ENCODE results near the gene SQSTM1. TPM values are rescaled to one million over a fixed set of nuclear protein-coding genes. Genes with fewer than 3 reads are reported as not detected.
"Not testable (repeated sequence)": the region's sequence is repeated elsewhere in the genome, so short reads cannot be mapped to it uniquely, and the experiment has no call there.

Gene SQSTM1
- total RNA-seq, 1 experiment from 2014 or later: 100.0 TPM

DNA sequence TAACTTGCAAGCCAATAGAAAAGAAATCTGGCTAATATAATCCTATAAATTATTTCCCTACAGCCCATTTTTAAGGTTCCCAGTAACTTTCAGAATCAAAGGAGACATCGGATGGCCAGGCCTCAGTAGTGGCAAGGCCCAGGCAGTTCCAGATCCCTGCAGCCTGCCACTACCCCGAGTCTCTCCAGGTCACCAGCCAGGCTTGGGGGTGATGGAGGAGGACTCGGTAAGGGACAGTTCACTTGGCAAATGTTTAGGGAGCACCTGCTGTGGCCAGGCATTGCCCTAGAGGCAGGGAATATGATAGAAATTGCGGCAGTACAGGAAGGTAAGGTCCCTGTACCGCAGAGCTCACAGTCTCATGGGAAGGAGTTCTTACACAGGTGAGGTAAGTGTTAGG is 42.1 kb upstream of the SQSTM1 start:
- no peaks in the 10 kb centered on the region for H3K9me3 ChIP-seq (ENCODE audit: low read length)
- no peaks in the 10 kb centered on the region for H3K36me3 ChIP-seq (ENCODE audit: insufficient read depth, low read length)
- no peak overlapping the region for H2AFZ ChIP-seq (ENCODE audit: low read length)
- H4K20me1 ChIP-seq (ENCODE audit: insufficient read depth, low read depth, low read length): no peaks in the 10 kb centered on the region
- H3K27ac ChIP-seq (ENCODE audit: low read length): no peak overlapping the region
- H3K4me2 ChIP-seq (ENCODE audit: low read depth, low read length, poor library complexity, severe bottlenecking): no peak overlapping the region
- H3K9me2 ChIP-seq (replicated peaks; ENCODE audit: insufficient read depth, low read length): no peaks in the 10 kb centered on the region
- no peak for DNase-seq
- no peak overlapping the region for H3K4me3 ChIP-seq (ENCODE audit: low read length)
- no peaks in the 10 kb centered on the region for H3K27me3 ChIP-seq (ENCODE audit: low read length)
- H3K9ac ChIP-seq (ENCODE audit: low read length): no peak overlapping the region
- no peaks in the 10 kb centered on the region for H3K79me2 ChIP-seq (ENCODE audit: low read length)
- H3K4me1 ChIP-seq (ENCODE audit: low read length): no peaks in the 10 kb centered on the region

DNA sequence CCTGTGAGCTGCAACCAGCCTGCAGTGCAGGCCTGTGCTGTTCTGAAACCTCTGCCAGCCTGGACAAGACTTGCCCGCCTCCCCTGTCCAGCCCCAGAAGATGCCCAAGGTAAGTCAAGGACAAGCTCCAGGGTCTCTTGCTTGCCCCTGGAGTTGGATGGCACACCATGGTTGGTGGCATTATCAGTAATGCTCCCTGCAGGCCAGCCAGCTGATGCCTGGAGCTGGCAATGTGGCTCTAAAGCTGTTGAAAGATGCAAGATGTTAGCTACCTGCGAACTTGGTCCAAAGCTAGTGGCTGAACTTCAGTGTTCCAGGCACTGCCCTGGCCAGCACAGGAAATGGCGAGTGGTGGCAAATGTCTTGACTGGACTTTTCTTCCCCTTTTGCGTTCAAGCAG is 40.9 kb upstream of the SQSTM1 start:
- Histone ChIP-seq H3K4me2 (ENCODE audit: low read depth, low read length, poor library complexity, severe bottlenecking) (no peak overlapping the region), H3K4me3 (ENCODE audit: low read length) (no peak overlapping the region), H3K4me1 (ENCODE audit: low read length) (no peaks in the 10 kb centered on the region), H3K36me3 (ENCODE audit: insufficient read depth, low read length) (no peaks in the 10 kb centered on the region), H2AFZ (ENCODE audit: low read length) (no peak overlapping the region), H3K9ac (ENCODE audit: low read length) (no peak overlapping the region), H3K27ac (ENCODE audit: low read length) (no peak overlapping the region), H3K9me2 (replicated peaks; ENCODE audit: insufficient read depth, low read length) (no peaks in the 10 kb centered on the region), H3K79me2 (ENCODE audit: low read length) (no peaks in the 10 kb centered on the region), H4K20me1 (ENCODE audit: insufficient read depth, low read depth, low read length) (no peaks in the 10 kb centered on the region), H3K9me3 (ENCODE audit: low read length) (no peaks in the 10 kb centered on the region), H3K27me3 (ENCODE audit: low read length) (no peaks in the 10 kb centered on the region)
- DNase-seq: no peak

DNA sequence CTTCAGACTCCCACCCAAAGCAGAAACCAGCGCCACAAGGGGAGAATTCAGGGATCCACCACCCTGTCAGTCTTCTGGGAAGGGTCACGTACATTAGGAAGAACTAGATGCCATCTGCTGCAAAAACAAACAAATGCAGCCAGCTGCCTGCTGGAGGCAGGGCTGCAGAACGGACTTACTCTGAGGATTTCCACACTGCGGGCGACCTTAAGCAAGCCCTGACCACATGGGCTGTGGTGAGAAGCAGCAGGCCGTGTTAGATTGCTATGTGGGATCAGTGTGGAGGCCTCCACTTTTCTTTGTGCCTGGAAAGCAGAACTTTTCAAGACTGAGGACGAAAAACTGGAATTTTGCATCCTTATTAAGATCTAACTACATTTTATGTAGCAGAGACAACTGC is 40.3 kb upstream of the SQSTM1 start:
- Histone ChIP-seq H3K4me1 (ENCODE audit: low read length) (no peaks in the 10 kb centered on the region), H3K9ac (ENCODE audit: low read length) (no peak overlapping the region), H2AFZ (ENCODE audit: low read length) (no peak overlapping the region), H3K27me3 (ENCODE audit: low read length) (no peaks in the 10 kb centered on the region), H3K9me3 (ENCODE audit: low read length) (no peaks in the 10 kb centered on the region), H3K79me2 (ENCODE audit: low read length) (no peaks in the 10 kb centered on the region), H3K4me2 (ENCODE audit: low read depth, low read length, poor library complexity, severe bottlenecking) (no peak overlapping the region), H4K20me1 (ENCODE audit: insufficient read depth, low read depth, low read length) (no peaks in the 10 kb centered on the region), H3K4me3 (ENCODE audit: low read length) (no peak overlapping the region), H3K27ac (ENCODE audit: low read length) (no peak overlapping the region), H3K9me2 (replicated peaks; ENCODE audit: insufficient read depth, low read length) (no peaks in the 10 kb centered on the region), H3K36me3 (ENCODE audit: insufficient read depth, low read length) (no peaks in the 10 kb centered on the region)
- DNase-seq: no peak

DNA sequence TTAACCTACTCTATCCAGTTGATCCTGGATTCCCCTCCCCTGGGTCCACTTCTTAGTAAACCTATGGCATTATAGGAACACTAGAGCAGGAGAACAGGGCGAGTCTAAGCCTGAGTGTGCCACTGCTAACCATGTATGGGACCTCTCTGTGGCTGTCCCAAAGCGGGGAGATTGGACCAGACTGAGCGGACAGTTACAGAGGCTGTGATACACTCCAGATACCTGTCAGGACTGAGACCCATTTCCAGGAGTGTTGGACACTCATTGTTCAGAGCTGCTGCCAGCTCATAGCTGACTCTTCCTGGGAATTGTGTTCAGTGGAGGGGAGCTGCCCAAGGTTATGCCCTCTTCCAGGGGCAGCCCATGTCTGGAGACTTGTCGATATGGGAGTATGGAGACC is 38.9 kb upstream of the SQSTM1 start:
- Histone ChIP-seq H3K9me2 (replicated peaks; ENCODE audit: insufficient read depth, low read length) (no peaks in the 10 kb centered on the region), H3K36me3 (ENCODE audit: insufficient read depth, low read length) (no peaks in the 10 kb centered on the region), H3K79me2 (ENCODE audit: low read length) (no peaks in the 10 kb centered on the region), H3K9me3 (ENCODE audit: low read length) (no peaks in the 10 kb centered on the region), H2AFZ (ENCODE audit: low read length) (no peak overlapping the region), H3K4me2 (ENCODE audit: low read depth, low read length, poor library complexity, severe bottlenecking) (no peak overlapping the region), H4K20me1 (ENCODE audit: insufficient read depth, low read depth, low read length) (no peaks in the 10 kb centered on the region), H3K9ac (ENCODE audit: low read length) (no peak overlapping the region), H3K4me1 (ENCODE audit: low read length) (no peaks in the 10 kb centered on the region), H3K27me3 (ENCODE audit: low read length) (no peaks in the 10 kb centered on the region), H3K4me3 (ENCODE audit: low read length) (no peak overlapping the region), H3K27ac (ENCODE audit: low read length) (no peak overlapping the region)
- DNase-seq: no peak

DNA sequence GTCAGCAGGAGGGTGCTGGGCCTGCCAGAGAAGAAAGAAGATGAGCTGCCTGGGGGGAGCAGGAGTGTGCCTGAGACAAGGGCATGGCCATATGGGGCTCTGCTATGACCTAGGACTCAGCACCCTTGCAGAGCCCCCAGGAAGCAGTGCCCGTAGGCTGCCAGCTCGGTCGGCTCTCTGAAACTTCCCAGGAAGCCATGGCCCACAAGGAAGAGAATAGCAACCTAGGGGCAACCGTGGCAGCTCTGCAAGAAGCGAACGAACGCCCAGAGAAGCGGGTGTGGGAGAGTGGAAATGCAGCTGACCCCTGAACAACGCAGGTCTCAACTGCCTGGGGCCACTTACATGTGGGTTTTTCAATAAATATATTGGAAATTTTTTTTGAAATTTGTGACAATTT is 37.6 kb upstream of the SQSTM1 start:
- Histone ChIP-seq H3K4me1 (ENCODE audit: low read length) (peaks cover under 1% of the 10 kb centered on the region; the same call in 1 of the 2 replicates), H2AFZ (ENCODE audit: low read length) (no peak overlapping the region), H3K79me2 (ENCODE audit: low read length) (no peaks in the 10 kb centered on the region), H3K9ac (ENCODE audit: low read length) (no peak overlapping the region), H3K9me3 (ENCODE audit: low read length) (no peaks in the 10 kb centered on the region), H3K27ac (ENCODE audit: low read length) (no peak overlapping the region), H3K4me3 (ENCODE audit: low read length) (no peak overlapping the region), H4K20me1 (ENCODE audit: insufficient read depth, low read depth, low read length) (no peaks in the 10 kb centered on the region), H3K9me2 (replicated peaks; ENCODE audit: insufficient read depth, low read length) (no peaks in the 10 kb centered on the region), H3K36me3 (ENCODE audit: insufficient read depth, low read length) (no peaks in the 10 kb centered on the region), H3K4me2 (ENCODE audit: low read depth, low read length, poor library complexity, severe bottlenecking) (no peak overlapping the region), H3K27me3 (ENCODE audit: low read length) (no peaks in the 10 kb centered on the region)
- no peak for DNase-seq

DNA sequence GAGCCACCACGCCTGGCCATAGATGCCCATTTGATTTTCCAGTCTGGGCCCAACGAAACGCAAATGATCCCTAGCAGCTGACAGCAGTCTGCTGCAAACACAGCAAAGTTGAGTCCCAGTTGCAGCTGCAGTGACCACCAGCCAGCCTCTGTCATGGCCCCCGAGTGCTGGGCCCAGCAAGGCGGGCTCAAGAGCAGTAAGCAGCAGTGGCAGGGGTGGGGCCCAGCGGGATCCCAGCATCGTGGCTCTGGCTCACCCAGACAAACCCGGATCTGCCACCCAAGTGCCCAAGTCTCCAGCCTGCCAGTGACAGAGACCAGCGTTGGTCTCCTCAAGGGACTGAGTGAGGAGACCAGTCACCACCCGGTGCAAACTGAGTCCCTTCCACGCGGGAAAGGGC is 33.8 kb upstream of the SQSTM1 start:
- Histone ChIP-seq H3K79me2 (ENCODE audit: low read length) (no peaks in the 10 kb centered on the region), H2AFZ (ENCODE audit: low read length) (no peak overlapping the region), H3K9ac (ENCODE audit: low read length) (no peak overlapping the region), H3K4me1 (ENCODE audit: low read length) (peaks cover 5% of the 10 kb centered on the region), H4K20me1 (ENCODE audit: insufficient read depth, low read depth, low read length) (no peaks in the 10 kb centered on the region), H3K4me3 (ENCODE audit: low read length) (no peak overlapping the region), H3K36me3 (ENCODE audit: insufficient read depth, low read length) (no peaks in the 10 kb centered on the region), H3K27ac (ENCODE audit: low read length) (no peak overlapping the region), H3K4me2 (ENCODE audit: low read depth, low read length, poor library complexity, severe bottlenecking) (no peak overlapping the region), H3K27me3 (ENCODE audit: low read length) (no peaks in the 10 kb centered on the region), H3K9me3 (ENCODE audit: low read length) (no peaks in the 10 kb centered on the region), H3K9me2 (replicated peaks; ENCODE audit: insufficient read depth, low read length) (no peaks in the 10 kb centered on the region)
- DNase-seq: no peak

DNA sequence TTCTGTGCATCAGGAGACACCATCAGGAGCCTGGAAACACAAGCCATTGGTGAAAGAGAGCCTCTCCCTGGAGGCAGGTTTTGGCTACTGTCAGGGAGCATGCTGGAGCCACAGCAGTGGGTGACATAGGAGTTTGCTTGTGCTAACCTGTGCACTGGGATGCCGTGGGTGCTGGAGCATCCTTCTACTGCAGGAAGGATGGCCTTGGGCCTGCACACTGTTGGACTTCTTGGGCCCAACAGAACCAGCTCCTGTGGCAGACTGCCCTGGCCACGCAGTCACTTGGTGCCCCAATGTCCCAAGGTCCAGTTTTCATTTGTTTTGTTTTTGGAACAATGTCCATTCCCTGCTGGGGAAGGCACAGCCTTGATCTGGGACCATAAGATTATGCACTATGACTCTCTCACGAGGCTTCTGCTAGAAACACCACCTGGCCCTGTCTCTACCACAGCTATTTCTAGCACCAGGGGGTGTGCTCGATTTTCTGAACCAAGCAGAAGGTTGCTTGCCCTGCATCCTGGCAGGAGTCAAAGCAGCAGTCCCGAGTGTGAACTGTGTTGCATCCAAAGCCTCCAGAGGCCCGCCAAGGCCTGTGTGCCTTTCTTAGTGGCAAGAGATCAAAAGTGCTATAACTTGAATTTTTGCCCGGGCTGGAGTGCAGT is 32.4 kb upstream of the SQSTM1 start:
- H3K9me2 ChIP-seq (replicated peaks; ENCODE audit: insufficient read depth, low read length): no peaks in the 10 kb centered on the region
- H3K79me2 ChIP-seq (ENCODE audit: low read length): no peaks in the 10 kb centered on the region
- H3K4me1 ChIP-seq (ENCODE audit: low read length): peaks cover 5% of the 10 kb centered on the region
- H3K36me3 ChIP-seq (ENCODE audit: insufficient read depth, low read length): no peaks in the 10 kb centered on the region
- H3K9ac ChIP-seq (ENCODE audit: low read length): no peak overlapping the region
- 0 out of 2 replicates have a peak, but pooled peaks cover 4% of the 10 kb centered on the region for H4K20me1 ChIP-seq (ENCODE audit: insufficient read depth, low read depth, low read length)
- H2AFZ ChIP-seq (ENCODE audit: low read length): no peak overlapping the region
- H3K4me2 ChIP-seq (ENCODE audit: low read depth, low read length, poor library complexity, severe bottlenecking): no peak overlapping the region
- no peak overlapping the region for H3K4me3 ChIP-seq (ENCODE audit: low read length)
- H3K9me3 ChIP-seq (ENCODE audit: low read length): no peaks in the 10 kb centered on the region
- DNase-seq: no peak
- H3K27ac ChIP-seq (ENCODE audit: low read length): no peak overlapping the region
- no peaks in the 10 kb centered on the region for H3K27me3 ChIP-seq (ENCODE audit: low read length)

DNA sequence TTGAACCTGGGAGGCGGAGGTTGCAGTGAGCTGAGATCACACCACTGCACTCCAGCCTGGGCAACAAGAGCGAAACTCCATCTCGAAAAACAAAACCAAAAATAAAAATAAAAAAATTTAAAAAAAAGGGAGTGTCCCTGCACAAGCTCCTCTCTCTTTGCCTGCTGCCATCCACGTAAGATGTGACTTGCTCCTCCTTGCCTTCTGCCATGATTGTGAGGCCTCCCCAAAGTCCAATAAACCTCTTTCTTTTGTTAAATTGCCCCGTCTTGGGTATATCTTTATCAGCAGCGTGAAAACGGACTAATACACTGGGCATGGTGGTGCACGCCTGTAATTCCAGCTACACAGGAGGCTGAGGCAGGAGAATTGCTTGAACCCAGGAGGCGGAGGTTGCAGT is 31.4 kb upstream of the SQSTM1 start:
- H3K4me3 ChIP-seq (ENCODE audit: low read length); H3K36me3 ChIP-seq (ENCODE audit: insufficient read depth, low read length); H3K27ac ChIP-seq (ENCODE audit: low read length); H3K4me2 ChIP-seq (ENCODE audit: low read depth, low read length, poor library complexity, severe bottlenecking); H3K9me3 ChIP-seq (ENCODE audit: low read length); H3K9me2 ChIP-seq (replicated peaks; ENCODE audit: insufficient read depth, low read length); H2AFZ ChIP-seq (ENCODE audit: low read length); DNase-seq; H3K9ac ChIP-seq (ENCODE audit: low read length); H3K27me3 ChIP-seq (ENCODE audit: low read length); H4K20me1 ChIP-seq (ENCODE audit: insufficient read depth, low read depth, low read length); H3K79me2 ChIP-seq (ENCODE audit: low read length): not testable (repeated sequence)
- peaks cover 14% of the 10 kb centered on the region for H3K4me1 ChIP-seq (ENCODE audit: low read length)
